Cardiac muscle cell (in vitro differentiated cells and primary cell): Measurements from ENCODE around the gene PPDPF. TPM values are rescaled to one million over a fixed set of nuclear protein-coding genes. Genes with fewer than 3 reads are reported as not detected.

Source experiments
- DNase-seq, 2 donors: peaks; one replicate each; pipeline versions ENCODE4 v3.0.0 to v3.0.0-alpha.2; 2010 to 2017; ENCODE audit warnings: low read depth in 1 of 2, low spot score in 1 of 2
- H3K27ac ChIP-seq: fragments of 200-600 bp; sonication (generic); 2 replicates; pipeline ENCODE4 v1.5.1; 2016
- H3K27me3 ChIP-seq: fragments of 200-600 bp; sonication (generic); 2 replicates; pipeline ENCODE4 v1.6.0; 2016; ENCODE audit warnings: control low read depth
- H3K36me3 ChIP-seq: fragments of 200-600 bp; sonication (generic); 2 replicates; pipeline ENCODE4 v1.5.1; 2016; ENCODE audit warnings: control low read depth
- H3K4me1 ChIP-seq: fragments of 200-600 bp; sonication (generic); 2 replicates; pipeline ENCODE4 v1.8.1; 2017; ENCODE audit warnings: low read depth, mild to moderate bottlenecking, mixed run types
- H3K4me3 ChIP-seq: fragments of 200-600 bp; sonication (generic); 2 replicates; pipeline ENCODE4 v1.5.1; 2016; ENCODE audit warnings: mild to moderate bottlenecking
- H3K9me3 ChIP-seq: fragments of 200-600 bp; sonication (generic); 2 replicates; pipeline ENCODE4 v1.5.1; 2017; ENCODE audit warnings: low read depth, mild to moderate bottlenecking, control low read depth
- polyA plus RNA-seq: library from polyadenylated mRNA; unstranded; fragments of >200 nt; fragmentation: Nextera tagmentation; extraction: Ambion mirVana; gene quantifications from 2 replicates; pipeline ENCODE4 v1.2.1, GENCODE V29; 2016
- total RNA-seq: library from RNA; depleted of rRNA; stranded (reverse); fragments of >200 nt; gene quantifications from 2 replicates; pipeline ENCODE4 v1.2.3, GENCODE V29; 2016
- TF ChIP-seq, protein P1 (sequence below): IDR thresholded peaks from 2 replicates; pipeline ENCODE4 v1.5.1; 2012; ENCODE audit warnings: low read depth, mild to moderate bottlenecking, low read length

PPDPF gene
- total and polyA plus RNA-seq, 2 experiments from 2014 or later, result 265 to 368 TPM

DNA sequence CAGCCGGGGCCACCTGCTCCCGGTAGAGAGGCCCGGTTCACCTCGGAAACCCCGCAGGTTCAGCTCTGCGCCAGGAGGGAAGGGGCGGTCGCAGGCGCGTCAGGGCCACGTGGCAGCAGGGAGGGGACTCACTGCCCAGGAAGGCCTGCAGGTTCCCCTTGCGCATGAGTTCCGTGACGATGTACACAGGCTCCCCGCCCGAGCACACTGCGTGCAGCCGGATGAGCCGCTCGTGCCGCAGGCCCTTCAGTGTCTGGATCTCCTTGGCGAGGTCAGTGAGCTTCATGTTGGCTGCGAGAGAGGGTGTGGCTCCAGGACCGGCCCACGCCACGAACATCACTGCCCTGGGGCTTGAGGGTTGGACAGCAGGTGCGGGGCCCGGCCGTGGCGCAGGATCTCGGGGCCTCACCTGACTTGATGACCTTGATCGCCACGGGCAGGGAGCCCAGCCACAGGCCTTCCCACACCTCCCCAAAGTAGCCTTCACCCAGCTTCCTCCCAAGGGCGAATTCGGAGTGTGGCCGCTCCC is 21.5 kb downstream of the PPDPF start:
- Histone ChIP-seq H3K4me3 (no peak overlapping the region), H3K9me3 (no peaks in the 10 kb centered on the region), H3K27me3 (no peaks in the 10 kb centered on the region), H3K36me3 (no peaks in the 10 kb centered on the region), H3K4me1 (no peaks in the 10 kb centered on the region), H3K27ac (no peak overlapping the region)
- TF ChIP-seq, protein P1, sequence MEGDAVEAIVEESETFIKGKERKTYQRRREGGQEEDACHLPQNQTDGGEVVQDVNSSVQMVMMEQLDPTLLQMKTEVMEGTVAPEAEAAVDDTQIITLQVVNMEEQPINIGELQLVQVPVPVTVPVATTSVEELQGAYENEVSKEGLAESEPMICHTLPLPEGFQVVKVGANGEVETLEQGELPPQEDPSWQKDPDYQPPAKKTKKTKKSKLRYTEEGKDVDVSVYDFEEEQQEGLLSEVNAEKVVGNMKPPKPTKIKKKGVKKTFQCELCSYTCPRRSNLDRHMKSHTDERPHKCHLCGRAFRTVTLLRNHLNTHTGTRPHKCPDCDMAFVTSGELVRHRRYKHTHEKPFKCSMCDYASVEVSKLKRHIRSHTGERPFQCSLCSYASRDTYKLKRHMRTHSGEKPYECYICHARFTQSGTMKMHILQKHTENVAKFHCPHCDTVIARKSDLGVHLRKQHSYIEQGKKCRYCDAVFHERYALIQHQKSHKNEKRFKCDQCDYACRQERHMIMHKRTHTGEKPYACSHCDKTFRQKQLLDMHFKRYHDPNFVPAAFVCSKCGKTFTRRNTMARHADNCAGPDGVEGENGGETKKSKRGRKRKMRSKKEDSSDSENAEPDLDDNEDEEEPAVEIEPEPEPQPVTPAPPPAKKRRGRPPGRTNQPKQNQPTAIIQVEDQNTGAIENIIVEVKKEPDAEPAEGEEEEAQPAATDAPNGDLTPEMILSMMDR, result no peak
- DNase-seq, result no peak

DNA sequence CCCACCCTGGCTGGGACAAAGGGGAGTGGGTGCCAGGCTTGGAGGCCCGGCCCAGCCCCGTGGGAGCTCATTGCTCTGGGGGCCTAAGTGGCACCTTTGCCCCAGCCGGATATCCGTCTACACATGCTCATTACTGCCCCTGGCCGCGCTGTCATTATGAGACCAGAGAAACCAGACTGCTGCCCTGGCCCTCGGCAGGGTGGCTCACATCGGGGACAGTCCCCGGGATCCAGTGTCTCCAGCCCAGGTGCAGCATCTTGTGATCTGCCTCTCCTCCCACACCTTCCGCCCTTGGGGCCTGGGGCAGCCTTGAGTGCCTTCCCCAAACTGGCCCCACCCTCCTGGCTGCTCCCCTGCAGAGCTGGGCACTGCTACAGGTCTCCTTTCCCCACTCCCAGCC is 22.1 kb downstream of the PPDPF start:
- Histone ChIP-seq H3K4me3 (no peak overlapping the region), H3K27me3 (no peaks in the 10 kb centered on the region)

DNA sequence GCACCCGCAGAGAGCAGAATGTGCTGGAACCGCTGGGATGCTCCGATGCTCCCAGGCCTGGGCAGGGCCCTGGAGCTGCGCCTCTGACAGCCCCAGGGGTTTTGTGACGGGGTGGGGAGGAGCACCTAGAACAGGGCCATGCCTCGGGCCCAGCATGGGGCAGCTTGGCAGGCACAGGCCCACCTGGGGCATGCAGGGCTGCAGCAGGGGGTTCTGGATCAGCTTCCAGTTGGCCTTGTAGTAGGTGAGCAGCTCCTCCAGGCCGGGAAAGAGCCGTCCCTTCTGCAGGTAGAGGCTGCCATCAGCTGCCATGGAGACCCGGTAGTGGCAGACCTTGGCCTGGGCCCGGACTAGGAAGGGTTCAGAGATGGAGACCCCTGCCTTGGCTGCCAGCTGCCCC is 22.6 kb downstream of the PPDPF start:
- TF ChIP-seq, protein P1, result no peak
- no peaks in the 10 kb centered on the region for H3K4me1 ChIP-seq
- H3K36me3 ChIP-seq, result no peaks in the 10 kb centered on the region
- no peak overlapping the region for H3K4me3 ChIP-seq
- no peak for DNase-seq
- H3K27me3 ChIP-seq, result no peaks in the 10 kb centered on the region
- no peaks in the 10 kb centered on the region for H3K9me3 ChIP-seq
- no peak overlapping the region for H3K27ac ChIP-seq

More for the DNA sequence above, 22.1 kb downstream of the PPDPF start:
- no peak overlapping the region for H3K27ac ChIP-seq
- H3K9me3 ChIP-seq, result no peaks in the 10 kb centered on the region
- DNase-seq, result no peak
- TF ChIP-seq, protein P1, result no peak
- no peaks in the 10 kb centered on the region for H3K4me1 ChIP-seq
- H3K36me3 ChIP-seq, result no peaks in the 10 kb centered on the region

DNA sequence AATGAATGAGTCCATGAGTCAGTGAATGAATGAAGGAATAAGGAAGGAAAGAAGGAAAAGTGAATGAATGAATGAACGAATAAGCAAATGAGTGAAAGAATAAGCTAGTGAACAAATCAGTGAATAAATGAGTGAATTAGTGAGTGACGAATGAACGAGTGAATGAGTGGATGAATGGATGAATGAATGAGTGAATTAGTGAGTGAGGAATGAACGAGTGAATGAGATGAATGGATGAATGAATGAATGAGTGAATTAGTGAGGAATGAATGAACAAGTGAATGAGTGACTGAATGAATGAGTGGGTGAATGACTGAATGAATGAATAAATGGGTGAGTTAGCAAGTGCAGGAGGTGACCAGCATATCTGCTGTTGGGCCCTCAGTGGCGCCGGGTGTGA is 23.2 kb downstream of the PPDPF start:
- H3K9me3 ChIP-seq, result no peaks in the 10 kb centered on the region
- TF ChIP-seq, protein P1, result no peak
- H3K27ac ChIP-seq, result no peak overlapping the region
- no peaks in the 10 kb centered on the region for H3K36me3 ChIP-seq
- no peak for DNase-seq
- no peak overlapping the region for H3K4me3 ChIP-seq
- no peaks in the 10 kb centered on the region for H3K27me3 ChIP-seq
- no peaks in the 10 kb centered on the region for H3K4me1 ChIP-seq

DNA sequence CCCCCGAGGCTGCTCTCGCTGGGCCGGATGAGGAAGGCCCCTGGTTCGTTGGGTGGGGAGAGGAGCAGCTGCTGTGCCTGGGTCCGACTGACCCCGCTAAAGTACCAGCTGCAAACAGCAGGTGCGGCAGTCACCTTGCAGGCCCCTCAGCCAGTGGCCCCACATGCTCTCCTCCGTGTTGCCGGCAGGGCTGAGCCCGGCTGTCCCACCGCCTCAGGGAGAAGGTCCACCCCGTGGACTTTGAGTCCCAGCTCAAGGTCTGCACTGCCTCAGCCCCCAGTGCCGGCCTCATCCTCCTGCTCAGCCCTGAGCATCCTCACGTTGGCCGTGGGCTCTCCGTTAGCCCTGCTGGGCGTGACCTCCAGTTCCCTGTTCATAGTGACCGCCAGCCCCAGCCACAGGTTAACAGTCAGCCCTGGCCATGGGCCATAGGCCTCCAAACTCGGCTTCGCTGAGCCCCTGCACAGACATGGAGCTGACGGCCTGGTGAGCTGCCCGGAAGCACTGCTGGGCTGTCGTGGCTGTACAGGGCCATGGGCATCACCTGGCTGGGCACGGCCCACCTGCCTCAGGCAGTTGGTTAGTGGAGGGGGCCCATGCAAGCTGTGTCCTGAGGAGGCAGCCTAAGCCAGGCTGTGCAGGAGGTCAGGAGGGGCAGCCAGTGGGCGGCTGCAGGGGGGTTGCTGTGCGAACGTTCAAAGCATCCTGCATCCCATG is 23.8 kb downstream of the PPDPF start:
- no peaks in the 10 kb centered on the region for H3K36me3 ChIP-seq
- TF ChIP-seq, protein P1, result no peak
- no peaks in the 10 kb centered on the region for H3K4me1 ChIP-seq
- H3K27ac ChIP-seq, result no peak overlapping the region
- no peak overlapping the region for H3K4me3 ChIP-seq
- no peaks in the 10 kb centered on the region for H3K27me3 ChIP-seq
- no peak for DNase-seq
- no peaks in the 10 kb centered on the region for H3K9me3 ChIP-seq
